Measurements from ENCODE around the gene FOXK1. TPM values are rescaled to one million over a fixed set of nuclear protein-coding genes. Genes with fewer than 3 reads are reported as not detected.
A peak's percentile ranks its signal among the peaks of the same experiment; 100 is the strongest.

Gene FOXK1
- total RNA-seq, 1 donor from 2014 or later, result 37.9 TPM

- H3K4me1 Mint-ChIP-seq (ENCODE audit: low read depth), result peaks cover 43% of the 10 kb centered on the region
- intact Hi-C loops (cut with micrococcal nuclease), result no loop called here
Measured at GRCh38 chr7:4749363-4749762, 67.3 kb downstream of the FOXK1 start.

GRCh38 chr7:4749798-4750197 is 67.7 kb downstream of the FOXK1 start:
- H3K27me3 Mint-ChIP-seq (ENCODE audit: insufficient read depth), result no peaks in the 10 kb centered on the region
- no peak overlapping the region for H3K27ac Mint-ChIP-seq
- no peak for DNase-seq (ENCODE audit: low spot score)
- no peak overlapping the region for H3K4me3 Mint-ChIP-seq
- H3K9me3 Mint-ChIP-seq, result no peaks in the 10 kb centered on the region
- H3K36me3 Mint-ChIP-seq (ENCODE audit: low read depth), result peaks cover 26% of the 10 kb centered on the region
- intact Hi-C loops (cut with micrococcal nuclease), result no loop called here
- H3K4me1 Mint-ChIP-seq (ENCODE audit: low read depth), result peaks cover 39% of the 10 kb centered on the region

More at GRCh38 chr7:4749363-4749762, 67.3 kb downstream of the FOXK1 start:
- H3K36me3 Mint-ChIP-seq (ENCODE audit: low read depth), result peaks cover 25% of the 10 kb centered on the region
- H3K27me3 Mint-ChIP-seq (ENCODE audit: insufficient read depth), result no peaks in the 10 kb centered on the region
- no peak overlapping the region for H3K27ac Mint-ChIP-seq
- no peak overlapping the region for H3K4me3 Mint-ChIP-seq
- H3K9me3 Mint-ChIP-seq, result no peaks in the 10 kb centered on the region
- DNase-seq (ENCODE audit: low spot score), result no peak

GRCh38 chr7:4751398-4751947 is 69.4 kb downstream of the FOXK1 start:
- no peak overlapping the region for H3K4me3 Mint-ChIP-seq
- no peaks in the 10 kb centered on the region for H3K9me3 Mint-ChIP-seq
- DNase-seq (ENCODE audit: low spot score), result no peak
- no peak overlapping the region for H3K27ac Mint-ChIP-seq
- intact Hi-C loops (cut with micrococcal nuclease), result no loop called here
- no peaks in the 10 kb centered on the region for H3K27me3 Mint-ChIP-seq (ENCODE audit: insufficient read depth)
- peaks cover 22% of the 10 kb centered on the region for H3K4me1 Mint-ChIP-seq (ENCODE audit: low read depth)
- H3K36me3 Mint-ChIP-seq (ENCODE audit: low read depth), result peaks cover 26% of the 10 kb centered on the region

- Mint-ChIP-seq H3K9me3 (no peaks in the 10 kb centered on the region), H3K36me3 (ENCODE audit: low read depth) (peaks cover 17% of the 10 kb centered on the region), H3K27me3 (ENCODE audit: insufficient read depth) (no peaks in the 10 kb centered on the region), H3K4me1 (ENCODE audit: low read depth) (peaks cover 9% of the 10 kb centered on the region), H3K27ac (no peak overlapping the region), H3K4me3 (no peak overlapping the region)
- intact Hi-C loops (cut with micrococcal nuclease), result loop anchor here (1.0 kb wide), 4 partner anchors 8 to 144 kb away; no protein-coding TSS in a partner anchor
- peak; percentile 73 for DNase-seq (ENCODE audit: low spot score)
Measured at GRCh38 chr7:4753598-4754432, 71.7 kb downstream of the FOXK1 start.

DNA sequence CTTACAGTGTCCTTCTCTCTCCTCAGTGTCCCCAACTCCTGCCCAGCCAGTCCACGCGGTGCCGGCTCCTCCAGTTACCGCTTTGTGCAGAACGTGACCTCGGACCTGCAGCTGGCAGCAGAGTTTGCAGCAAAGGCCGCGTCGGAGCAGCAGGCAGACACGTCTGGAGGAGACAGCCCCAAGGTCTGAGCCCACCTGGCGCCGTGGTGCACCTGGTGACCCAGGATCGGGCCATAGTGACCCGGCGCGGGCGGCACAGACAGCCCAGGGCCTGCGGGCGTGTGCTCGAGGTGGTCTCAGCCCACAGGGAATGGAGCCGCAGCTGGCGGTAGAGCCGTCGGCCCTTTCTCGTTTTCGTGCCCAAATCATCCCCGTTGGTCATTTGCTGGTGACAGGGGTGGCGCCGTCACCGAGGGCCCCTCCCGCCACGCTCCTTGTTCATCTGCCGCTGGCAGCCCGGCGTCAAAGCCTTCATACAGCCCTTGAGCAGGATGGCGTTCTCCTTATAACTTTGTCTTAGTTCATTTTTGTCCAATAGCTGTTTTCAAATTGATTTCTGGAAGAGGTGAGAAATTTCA is 72.4 kb downstream of the FOXK1 start:
- H3K9me3 Mint-ChIP-seq, result no peaks in the 10 kb centered on the region
- H3K27ac Mint-ChIP-seq, result no peak overlapping the region
- H3K36me3 Mint-ChIP-seq (ENCODE audit: low read depth), result peaks cover 15% of the 10 kb centered on the region
- H3K27me3 Mint-ChIP-seq (ENCODE audit: insufficient read depth), result no peaks in the 10 kb centered on the region
- peaks cover 5% of the 10 kb centered on the region for H3K4me1 Mint-ChIP-seq (ENCODE audit: low read depth)
- intact Hi-C loops (cut with micrococcal nuclease), result loop anchor here (1.0 kb wide), 4 partner anchors 8 to 144 kb away; no protein-coding TSS in a partner anchor
- no peak overlapping the region for H3K4me3 Mint-ChIP-seq
- DNase-seq (ENCODE audit: low spot score), result no peak

DNA sequence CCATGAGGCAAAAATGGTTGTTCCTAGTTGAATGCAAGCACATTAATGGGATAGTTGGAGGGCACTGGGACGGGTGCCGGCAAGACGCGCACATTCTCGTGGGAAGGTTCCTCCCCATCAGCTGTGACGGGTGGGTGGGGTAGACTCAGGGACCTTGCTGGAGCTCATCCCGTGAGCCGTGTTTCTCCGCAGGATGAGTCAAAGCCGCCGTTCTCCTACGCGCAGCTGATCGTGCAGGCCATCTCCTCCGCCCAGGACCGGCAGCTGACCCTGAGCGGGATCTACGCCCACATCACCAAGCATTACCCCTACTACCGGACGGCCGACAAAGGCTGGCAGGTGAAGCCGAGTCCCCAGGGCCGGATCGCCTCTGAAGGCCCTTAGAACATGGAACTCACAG is 73.0 kb downstream of the FOXK1 start:
- Mint-ChIP-seq H3K4me3 (no peak overlapping the region), H3K27me3 (ENCODE audit: insufficient read depth) (no peaks in the 10 kb centered on the region), H3K36me3 (ENCODE audit: low read depth) (peaks cover 17% of the 10 kb centered on the region), H3K4me1 (ENCODE audit: low read depth) (peaks cover 5% of the 10 kb centered on the region), H3K27ac (no peak overlapping the region), H3K9me3 (no peaks in the 10 kb centered on the region)
- DNase-seq (ENCODE audit: low spot score), result no peak
- intact Hi-C loops (cut with micrococcal nuclease), result no loop called here

GRCh38 chr7:4758111-4758510 is 76.0 kb downstream of the FOXK1 start:
- no peak overlapping the region for H3K4me3 Mint-ChIP-seq
- no peaks in the 10 kb centered on the region for H3K27me3 Mint-ChIP-seq (ENCODE audit: insufficient read depth)

GRCh38 chr7:4758791-4759190 is 76.7 kb downstream of the FOXK1 start:
- no peaks in the 10 kb centered on the region for H3K4me1 Mint-ChIP-seq (ENCODE audit: low read depth)
- H3K27me3 Mint-ChIP-seq (ENCODE audit: insufficient read depth), result no peaks in the 10 kb centered on the region
- DNase-seq (ENCODE audit: low spot score), result no peak
- no peaks in the 10 kb centered on the region for H3K9me3 Mint-ChIP-seq
- intact Hi-C loops (cut with micrococcal nuclease), result no loop called here
- H3K36me3 Mint-ChIP-seq (ENCODE audit: low read depth), result peaks cover 24% of the 10 kb centered on the region
- no peak overlapping the region for H3K4me3 Mint-ChIP-seq
- no peak overlapping the region for H3K27ac Mint-ChIP-seq

More at GRCh38 chr7:4758111-4758510, 76.0 kb downstream of the FOXK1 start:
- no peaks in the 10 kb centered on the region for H3K9me3 Mint-ChIP-seq
- no peaks in the 10 kb centered on the region for H3K4me1 Mint-ChIP-seq (ENCODE audit: low read depth)
- DNase-seq (ENCODE audit: low spot score), result no peak
- intact Hi-C loops (cut with micrococcal nuclease), result no loop called here
- H3K36me3 Mint-ChIP-seq (ENCODE audit: low read depth), result peaks cover 24% of the 10 kb centered on the region
- no peak overlapping the region for H3K27ac Mint-ChIP-seq

GRCh38 chr7:4759211-4759610 is 77.1 kb downstream of the FOXK1 start:
- Mint-ChIP-seq H3K9me3 (no peaks in the 10 kb centered on the region), H3K27me3 (ENCODE audit: insufficient read depth) (no peaks in the 10 kb centered on the region), H3K4me1 (ENCODE audit: low read depth) (no peaks in the 10 kb centered on the region), H3K27ac (no peak overlapping the region), H3K36me3 (ENCODE audit: low read depth) (peaks cover 23% of the 10 kb centered on the region), H3K4me3 (no peak overlapping the region)
- no peak for DNase-seq (ENCODE audit: low spot score)
- intact Hi-C loops (cut with micrococcal nuclease), result no loop called here

DNA sequence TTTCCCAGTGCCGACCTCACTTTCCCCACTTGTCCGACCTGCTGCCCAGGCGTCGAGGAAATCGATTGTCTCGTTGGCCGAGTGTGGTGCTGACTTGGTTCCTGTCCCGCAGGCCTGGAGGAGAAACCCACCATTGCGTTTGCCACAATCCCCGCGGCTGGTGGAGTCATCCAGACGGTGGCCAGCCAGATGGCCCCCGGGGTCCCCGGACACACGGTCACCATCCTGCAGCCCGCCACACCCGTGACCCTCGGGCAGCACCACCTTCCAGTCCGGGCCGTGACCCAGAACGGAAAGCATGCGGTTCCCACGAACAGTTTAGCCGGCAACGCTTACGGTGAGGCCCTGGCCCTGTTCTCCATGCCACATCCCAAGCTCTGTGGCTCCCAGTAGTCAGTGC is 78.9 kb downstream of the FOXK1 start:
- H3K27me3 Mint-ChIP-seq (ENCODE audit: insufficient read depth), result no peaks in the 10 kb centered on the region
- H3K4me1 Mint-ChIP-seq (ENCODE audit: low read depth), result no peaks in the 10 kb centered on the region
- H3K27ac Mint-ChIP-seq, result no peak overlapping the region
- no peaks in the 10 kb centered on the region for H3K9me3 Mint-ChIP-seq
- no peak for DNase-seq (ENCODE audit: low spot score)
- intact Hi-C loops (cut with micrococcal nuclease), result no loop called here
- no peak overlapping the region for H3K4me3 Mint-ChIP-seq
- H3K36me3 Mint-ChIP-seq (ENCODE audit: low read depth), result peaks cover 17% of the 10 kb centered on the region

- Mint-ChIP-seq H3K27ac (no peak overlapping the region), H3K9me3 (no peaks in the 10 kb centered on the region), H3K4me1 (ENCODE audit: low read depth) (no peaks in the 10 kb centered on the region), H3K27me3 (ENCODE audit: insufficient read depth) (no peaks in the 10 kb centered on the region), H3K4me3 (no peak overlapping the region), H3K36me3 (ENCODE audit: low read depth) (peaks cover 12% of the 10 kb centered on the region)
- intact Hi-C loops (cut with micrococcal nuclease), result no loop called here
- no peak for DNase-seq (ENCODE audit: low spot score)
Measured at GRCh38 chr7:4762121-4763055, 80.3 kb downstream of the FOXK1 start.

- peaks cover 12% of the 10 kb centered on the region for H3K36me3 Mint-ChIP-seq (ENCODE audit: low read depth)
- H3K9me3 Mint-ChIP-seq, result no peaks in the 10 kb centered on the region
- H3K27me3 Mint-ChIP-seq (ENCODE audit: insufficient read depth), result no peaks in the 10 kb centered on the region
- H3K4me1 Mint-ChIP-seq (ENCODE audit: low read depth), result no peaks in the 10 kb centered on the region
- intact Hi-C loops (cut with micrococcal nuclease), result no loop called here
- H3K27ac Mint-ChIP-seq, result no peak overlapping the region
- no peak for DNase-seq (ENCODE audit: low spot score)
- no peak overlapping the region for H3K4me3 Mint-ChIP-seq
Measured at GRCh38 chr7:4763091-4763793, 81.1 kb downstream of the FOXK1 start.
